HepG2 (cell line): ENCODE measurements around the gene PCDHGA5. TPM values are rescaled to one million over a fixed set of nuclear protein-coding genes. Genes with fewer than 3 reads are reported as not detected.
A peak's percentile ranks its signal among the peaks of the same experiment; 100 is the strongest.

Experiments
- ATAC-seq: fragments of 200-7000 bp; cut with Tn5 transposase; 3 replicates; pipeline ENCODE4 v1.9.1; 2020; ENCODE audit warnings: mild to moderate bottlenecking, moderate library complexity
- BruUV-seq: library from RNA; stranded (reverse); fragments of 400-500 nt; replicated peaks from 2 replicates; lab custom pipeline; 2021; lab: Mats Ljungman, UMichigan
- CTCF ChIA-PET: fragments of 300-600 bp; formaldehyde crosslinking; extraction: SDS; loops from one replicate; lab custom pipeline; 2021; ENCODE audit warnings: low total read pairs, inconsistent platforms, low intra/inter-chr PET ratio; lab: Yijun Ruan, JAX
- POLR2A ChIA-PET: fragments of 350-600 bp; sonication (Branson Sonifier 250); formaldehyde crosslinking; loops from one replicate; lab custom pipeline; 2020; ENCODE audit warnings: antibody characterized with exemption, inconsistent platforms; lab: Yijun Ruan, JAX
- DNase-seq: peaks from one replicate; pipeline ENCODE4 v3.0.0-alpha.2; 2015; ENCODE audit warnings: low spot score
- FAIRE-seq: peaks from 3 replicates; lab custom pipeline; 2011; peaks lifted over from hg19 to GRCh38; lab: Jason Lieb, UNC
- H2AFZ ChIP-seq: one replicate; pipeline ENCODE4 v1.6.1; 2011; ENCODE audit warnings: low read length, inconsistent platforms
- H3K27ac ChIP-seq: fragments of 300-600 bp; 3 replicates; pipeline ENCODE4 v1.8.0; 2011; ENCODE audit warnings: mixed run types, mild to moderate bottlenecking, mixed read lengths, low read length, inconsistent platforms; ENCODE audit not compliant: insufficient read depth; ENCODE audit errors: extremely low read length
- H3K27me3 ChIP-seq, 2 experiments: fragments of 200-600 bp in 1 of 2; 2 replicates in 1 of 2; 3 replicates in 1 of 2; pipeline versions ENCODE4 v1.6.0 to v1.8.0; 2011; ENCODE audit warnings: low read length in 2 of 2, mild to moderate bottlenecking in 2 of 2, moderate library complexity in 2 of 2, inconsistent platforms in 1 of 2; ENCODE audit not compliant: insufficient read depth in 2 of 2, control insufficient read depth in 1 of 2
- H3K36me3 ChIP-seq, 2 experiments: fragments of 200-600 bp in 1 of 2; replicated peaks in 1 of 2; 2 replicates in 1 of 2; 3 replicates in 1 of 2; pipeline versions ENCODE4 v1.5.1 to v1.8.0; 2011; ENCODE audit warnings: low read length in 2 of 2, inconsistent platforms in 1 of 2; ENCODE audit not compliant: insufficient read depth in 2 of 2, control insufficient read depth in 1 of 2
- H3K4me1 ChIP-seq: 2 replicates; pipeline ENCODE4 v1.5.1; 2012; ENCODE audit warnings: low read length, inconsistent platforms; ENCODE audit not compliant: insufficient read depth
- H3K4me2 ChIP-seq: 2 replicates; pipeline ENCODE4 v1.6.0; 2011; ENCODE audit warnings: low read depth, low read length, inconsistent platforms
- H3K4me3 ChIP-seq, 3 experiments: fragments of 200-600 bp in 1 of 3; sonication (generic), shearing (Covaris generic) in 1 of 3; replicated peaks in 1 of 3; 2 replicates each; pipeline ENCODE4 v1.5.1; 2011 to 2016; ENCODE audit warnings: low read length in 3 of 3, inconsistent platforms in 2 of 3, low read depth in 2 of 3, mild to moderate bottlenecking in 2 of 3, control low read depth in 1 of 3, mixed read lengths in 1 of 3; ENCODE audit not compliant: insufficient read depth in 1 of 3
- H3K79me2 ChIP-seq: one replicate; pipeline ENCODE4 v1.6.1; 2011; ENCODE audit warnings: low read length, inconsistent platforms; ENCODE audit not compliant: insufficient read depth
- H3K9ac ChIP-seq: 2 replicates; pipeline ENCODE4 v1.6.0; 2011; ENCODE audit warnings: mild to moderate bottlenecking, low read depth, low read length, inconsistent platforms; ENCODE audit not compliant: insufficient read depth
- H3K9me3 ChIP-seq: 2 replicates; pipeline ENCODE4 v1.5.1; 2012; ENCODE audit warnings: mild to moderate bottlenecking, low read length
- H4K20me1 ChIP-seq: 2 replicates; pipeline ENCODE4 v1.6.0; 2011; ENCODE audit warnings: inconsistent platforms, mild to moderate bottlenecking, low read length, moderate library complexity; ENCODE audit not compliant: insufficient read depth
- ARID5B ChIP-seq: IDR thresholded peaks from 2 replicates; pipeline ENCODE4 v1.4.0; 2020; ENCODE audit warnings: mild to moderate bottlenecking, missing genetic modification reagents
- ARNTL ChIP-seq: sonication (generic); formaldehyde crosslinking; IDR thresholded peaks from 2 replicates; pipeline ENCODE4 v1.4.0; 2020; ENCODE audit warnings: mild to moderate bottlenecking, missing genetic modification reagents
- CEBPB ChIP-seq: IDR thresholded peaks from 2 replicates; pipeline ENCODE4 v1.6.1; 2011; ENCODE audit warnings: low read depth, low read length, improper control_type of control experiment, borderline replicate concordance
- CEBPG ChIP-seq: IDR thresholded peaks from 2 replicates; pipeline ENCODE4 v1.6.1; 2016
- FOXP1 ChIP-seq, 2 experiments: fragments of 450-650 bp in 1 of 2; IDR thresholded peaks; 2 replicates each; pipeline ENCODE4 v1.6.1; 2017 to 2018; ENCODE audit warnings: antibody characterized with exemption in 1 of 2
- HNF4A ChIP-seq: sonication (generic); formaldehyde crosslinking; IDR thresholded peaks from 2 replicates; pipeline ENCODE4 v1.4.0; 2020; ENCODE audit warnings: missing genetic modification reagents
- HNRNPH1 ChIP-seq: fragments of 200-400 bp; formaldehyde crosslinking; optimal IDR thresholded peaks from 2 replicates; pipeline ENCODE3; 2017; ENCODE audit warnings: mild to moderate bottlenecking, low read depth, low read length
- PAXIP1 ChIP-seq: sonication (generic); formaldehyde crosslinking; conservative IDR thresholded peaks from 2 replicates; pipeline ENCODE4 v1.4.0; 2020; ENCODE audit warnings: mild to moderate bottlenecking, missing genetic modification reagents, moderate library complexity
- ZNF660 ChIP-seq: sonication (generic); formaldehyde crosslinking; IDR thresholded peaks from 2 replicates; pipeline ENCODE4 v1.5.1; 2020; ENCODE audit warnings: mild to moderate bottlenecking, low read depth, missing genetic modification reagents, borderline replicate concordance
- WGBS: methylation state at CpG from one replicate; pipeline ENCODE4 v1.1.6; 2017; ENCODE audit warnings: low lambda C conversion rate; 5-methylcytosine and 5-hydroxymethylcytosine counted together
- in situ Hi-C: cut with HindIII; loops from 2 replicates; pipeline ENCODE4 v1.10.0; 2017; ENCODE audit warnings: low pct_unique_long_range_greater_than_20kb; ENCODE audit not compliant: extremely low pct_ligation_motif_present
- intact Hi-C: fragments of 100-400 bp; cut with micrococcal nuclease; formaldehyde crosslinking; loops from one replicate; pipeline ENCODE4 v1.10.0; 2022; ENCODE audit not compliant: unreplicated experiment
- polyA plus RNA-seq, 8 experiments: library from polyadenylated mRNA; depleted of rRNA in 3 of 8; stranded (reverse) in 7 of 8; unstranded in 1 of 8; fragments of >200 nt; fragmentation: Illumina TruSeq in 4 of 8; extraction: Trizol in 4 of 8; gene quantifications; 2 replicates each; pipeline versions ENCODE4 v1.2.1 to v1.2.3, GENCODE V29; 2011 to 2016; ENCODE audit warnings: low read depth in 4 of 8, missing spikeins in 1 of 8, mixed read lengths in 1 of 8; ENCODE audit not compliant: insufficient read depth in 1 of 8
- total RNA-seq, 5 experiments: library from RNA; depleted of rRNA; stranded (reverse); fragments of >200 nt; fragmentation: Illumina TruSeq; extraction: Trizol; gene quantifications; 2 replicates each; pipeline ENCODE4 v1.2.3, GENCODE V29; 2016; ENCODE audit warnings: low read depth in 1 of 5

The PCDHGA5 gene
- total and polyA plus RNA-seq, 2 of the 13 experiments (the other 11 are each of a cell fraction or from before 2014, with no cell fraction given), result 0.27 to 0.32 TPM

GRCh38 chr5:141388661-141389060, 24.7 kb downstream of the PCDHGA5 start:
- ChIA-PET POLR2A (no interaction called here), CTCF (no interaction called here)
- intact Hi-C loops, result no loop called here
- H3K4me2 ChIP-seq, result peak overlapping the region; percentile 51; the same call in 1 of the 2 replicates
- no peak for DNase-seq
- ATAC-seq, result no peak
- no peaks in the 10 kb centered on the region for H3K36me3 ChIP-seq
- no peaks in the 10 kb centered on the region for H3K27me3 ChIP-seq
- no peaks in the 10 kb centered on the region for H4K20me1 ChIP-seq
- TF ChIP-seq HNF4A (no peak), FOXP1 (IDR thresholded peaks at IDR 0.05) (no peak), FOXP1 (CRISPR knock-in tag; IDR thresholded peaks at IDR 0.05) (no peak), PAXIP1 (CRISPR knock-in tag) (no peak), ZNF660 (CRISPR knock-in tag) (no peak), HNRNPH1 (no peak), ARNTL (CRISPR knock-in tag) (no peak), CEBPG (CRISPR knock-in tag) (peak; percentile 50; the same call in 1 of the 2 replicates), CEBPB (peak; percentile 92), ARID5B (CRISPR knock-in tag) (no peak)
- no peak overlapping the region for H3K4me3 ChIP-seq
- 65% methylated on average over 10 of the region's 10 CpGs for WGBS
- peaks cover 27% of the 10 kb centered on the region for H3K9me3 ChIP-seq
- in situ Hi-C loops, result no loop called here
- FAIRE-seq, result no peak
- no peaks in the 10 kb centered on the region for H3K79me2 ChIP-seq
- H3K4me1 ChIP-seq, result peaks cover 5% of the 10 kb centered on the region; the same call in 1 of the 2 replicates
- H2AFZ ChIP-seq, result no peak overlapping the region
- H3K9ac ChIP-seq, result no peak overlapping the region
- no peak overlapping the region for H3K27ac ChIP-seq
- BruUV-seq, result no TSS peak
